Measurements from ENCODE around the gene KLHL36. TPM values are rescaled to one million over a fixed set of nuclear protein-coding genes. Genes with fewer than 3 reads are reported as not detected.

Gene KLHL36
- total RNA-seq, 1 donor from 2014 or later: 51.6 TPM

- Mint-ChIP-seq H3K4me3 (no peak overlapping the region), H3K27me3 (ENCODE audit: low read depth) (peaks cover 4% of the 10 kb centered on the region), H3K9me3 (no peaks in the 10 kb centered on the region), H3K27ac (no peak overlapping the region), H3K4me1 (no peaks in the 10 kb centered on the region), H3K36me3 (no peaks in the 10 kb centered on the region)
- no peak for TF ChIP-seq CTCF (IDR thresholded peaks at IDR 0.05; ENCODE audit: unreplicated experiment)
- no peak for DNase-seq (ENCODE audit: low spot score in 2 of 2, unreplicated experiment in 2 of 2)
Observed at GRCh38 chr16:84675423-84675822, 27.1 kb downstream of the KLHL36 start.

GRCh38 chr16:84675884-84676283 lies 27.6 kb downstream of the KLHL36 start:
- H3K4me1 Mint-ChIP-seq: no peaks in the 10 kb centered on the region
- no peak for DNase-seq (ENCODE audit: low spot score in 2 of 2, unreplicated experiment in 2 of 2)
- no peak overlapping the region for H3K4me3 Mint-ChIP-seq
- no peak for TF ChIP-seq CTCF (IDR thresholded peaks at IDR 0.05; ENCODE audit: unreplicated experiment)
- no peaks in the 10 kb centered on the region for H3K9me3 Mint-ChIP-seq
- H3K27me3 Mint-ChIP-seq (ENCODE audit: low read depth): peaks cover 4% of the 10 kb centered on the region
- H3K36me3 Mint-ChIP-seq: no peaks in the 10 kb centered on the region
- no peak overlapping the region for H3K27ac Mint-ChIP-seq

- Mint-ChIP-seq H3K4me1 (no peaks in the 10 kb centered on the region), H3K36me3 (no peaks in the 10 kb centered on the region), H3K9me3 (no peaks in the 10 kb centered on the region), H3K27me3 (ENCODE audit: low read depth) (peaks cover 4% of the 10 kb centered on the region), H3K4me3 (no peak overlapping the region), H3K27ac (no peak overlapping the region)
- no peak for DNase-seq (ENCODE audit: low spot score in 2 of 2, unreplicated experiment in 2 of 2)
- no peak for TF ChIP-seq CTCF (IDR thresholded peaks at IDR 0.05; ENCODE audit: unreplicated experiment)
Observed at GRCh38 chr16:84677017-84677803, 28.9 kb downstream of the KLHL36 start.

- no peak for TF ChIP-seq CTCF (IDR thresholded peaks at IDR 0.05; ENCODE audit: unreplicated experiment)
Observed at GRCh38 chr16:84677849-84678248, 29.5 kb downstream of the KLHL36 start.

GRCh38 chr16:84678541-84678940 lies 30.2 kb downstream of the KLHL36 start:
- no peaks in the 10 kb centered on the region for H3K4me1 Mint-ChIP-seq
- H3K27ac Mint-ChIP-seq: no peak overlapping the region
- H3K36me3 Mint-ChIP-seq: no peaks in the 10 kb centered on the region
- no peaks in the 10 kb centered on the region for H3K9me3 Mint-ChIP-seq
- TF ChIP-seq CTCF (IDR thresholded peaks at IDR 0.05; ENCODE audit: unreplicated experiment): no peak
- no peak for DNase-seq (ENCODE audit: low spot score in 2 of 2, unreplicated experiment in 2 of 2)
- peaks cover 5% of the 10 kb centered on the region for H3K27me3 Mint-ChIP-seq (ENCODE audit: low read depth)
- H3K4me3 Mint-ChIP-seq: no peak overlapping the region

More at GRCh38 chr16:84677849-84678248, 29.5 kb downstream of the KLHL36 start:
- Mint-ChIP-seq H3K9me3 (no peaks in the 10 kb centered on the region), H3K27ac (no peak overlapping the region), H3K4me3 (no peak overlapping the region), H3K36me3 (no peaks in the 10 kb centered on the region), H3K4me1 (no peaks in the 10 kb centered on the region), H3K27me3 (ENCODE audit: low read depth) (peaks cover 4% of the 10 kb centered on the region)
- no peak for DNase-seq (ENCODE audit: low spot score in 2 of 2, unreplicated experiment in 2 of 2)
